HG03571 (cell line): Measurements from ENCODE around the gene ZFPL1.

Experiments
- ATAC-seq: cut with Tn5 transposase; IDR thresholded peaks from one replicate; pipeline ENCODE4 v1.9.1; 2021; ENCODE audit not compliant: unreplicated experiment

Gene ZFPL1

GRCh38 chr11:65083834-65084597 lies at the start of gene ZFPL1, which contains the start of gene CDCA5:
TSS of gene ZFPL1 (plus strand) at chr11:65084222. CDS start at chr11:65084699, 477 bp downstream.
TSS of gene CDCA5 (minus strand) at chr11:65084040. CDS start at chr11:65083978, 62 bp downstream.
- peak; percentile 63 for ATAC-seq

GRCh38 chr11:65034423-65034822 lies 49.6 kb upstream of the ZFPL1 start:
- ATAC-seq: no peak

- no peak for ATAC-seq
These were observed 48.4 kb upstream of the ZFPL1 start for GRCh38 chr11:65035579-65035978.

- no peak for ATAC-seq
These were observed 47.1 kb upstream of the ZFPL1 start for GRCh38 chr11:65036931-65037330.

GRCh38 chr11:65040520-65040846 lies 43.5 kb upstream of the ZFPL1 start:
- no peak for ATAC-seq

- ATAC-seq: peak; percentile 86
These were observed 43.0 kb upstream of the ZFPL1 start, which contains the start of gene SAC3D1 for GRCh38 chr11:65040847-65041622. TSS of gene SAC3D1 (plus strand) at chr11:65041210. CDS start at chr11:65041293, 83 bp downstream.

GRCh38 chr11:65042891-65043290 lies 41.1 kb upstream of the ZFPL1 start:
- ATAC-seq: no peak

GRCh38 chr11:65043881-65044501 lies 40.0 kb upstream of the ZFPL1 start:
- ATAC-seq: no peak

- no peak for ATAC-seq
These were observed 39.0 kb upstream of the ZFPL1 start for GRCh38 chr11:65045061-65045460.

GRCh38 chr11:65045728-65046127 lies 38.3 kb upstream of the ZFPL1 start:
- ATAC-seq: no peak

GRCh38 chr11:65047581-65048422 lies 36.2 kb upstream of the ZFPL1 start:
- no peak for ATAC-seq

- ATAC-seq: no peak
These were observed 32.6 kb upstream of the ZFPL1 start for GRCh38 chr11:65051398-65051858.

- no peak for ATAC-seq
These were observed 30.1 kb upstream of the ZFPL1 start for GRCh38 chr11:65053827-65054508.

GRCh38 chr11:65055538-65055937 lies 28.5 kb upstream of the ZFPL1 start:
- ATAC-seq: no peak

- no peak for ATAC-seq
These were observed 27.0 kb upstream of the ZFPL1 start for GRCh38 chr11:65056999-65057398.

GRCh38 chr11:65057526-65057925 lies 26.5 kb upstream of the ZFPL1 start:
- ATAC-seq: no peak

GRCh38 chr11:65058012-65058411 lies 26.0 kb upstream of the ZFPL1 start:
- ATAC-seq: no peak

- no peak for ATAC-seq
These were observed 25.5 kb upstream of the ZFPL1 start, which contains the start of gene NAALADL1 for GRCh38 chr11:65058419-65059054. TSS of gene NAALADL1 (minus strand) at chr11:65058553. CDS start at chr11:65058521, 32 bp downstream.

GRCh38 chr11:65059523-65059922 lies 24.5 kb upstream of the ZFPL1 start:
- no peak for ATAC-seq
